ENCODE measurements around the gene ZSCAN5C.

The ZSCAN5C gene

DNA sequence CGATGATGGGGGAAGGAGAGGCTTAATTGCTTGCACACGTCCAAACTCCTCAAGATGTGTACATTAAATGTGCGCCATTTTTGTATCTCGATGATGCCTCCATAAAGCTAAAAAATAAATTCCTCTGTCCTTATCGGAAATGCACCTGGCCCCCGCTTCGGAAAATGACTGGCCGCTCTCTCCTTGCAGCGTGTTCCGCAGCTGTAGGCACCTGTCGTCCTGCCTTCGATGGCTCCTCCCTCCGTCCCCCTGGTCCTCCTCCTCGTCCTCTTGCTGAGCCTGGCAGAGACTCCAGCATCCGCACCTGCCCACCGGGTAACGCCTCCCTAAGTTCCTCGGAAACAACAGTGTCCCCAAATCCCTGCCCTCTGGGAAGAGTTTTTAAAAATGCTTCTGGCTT, 25.2 kb upstream of the ZSCAN5C start (continued):
- TF ChIP-seq, protein P1, sequence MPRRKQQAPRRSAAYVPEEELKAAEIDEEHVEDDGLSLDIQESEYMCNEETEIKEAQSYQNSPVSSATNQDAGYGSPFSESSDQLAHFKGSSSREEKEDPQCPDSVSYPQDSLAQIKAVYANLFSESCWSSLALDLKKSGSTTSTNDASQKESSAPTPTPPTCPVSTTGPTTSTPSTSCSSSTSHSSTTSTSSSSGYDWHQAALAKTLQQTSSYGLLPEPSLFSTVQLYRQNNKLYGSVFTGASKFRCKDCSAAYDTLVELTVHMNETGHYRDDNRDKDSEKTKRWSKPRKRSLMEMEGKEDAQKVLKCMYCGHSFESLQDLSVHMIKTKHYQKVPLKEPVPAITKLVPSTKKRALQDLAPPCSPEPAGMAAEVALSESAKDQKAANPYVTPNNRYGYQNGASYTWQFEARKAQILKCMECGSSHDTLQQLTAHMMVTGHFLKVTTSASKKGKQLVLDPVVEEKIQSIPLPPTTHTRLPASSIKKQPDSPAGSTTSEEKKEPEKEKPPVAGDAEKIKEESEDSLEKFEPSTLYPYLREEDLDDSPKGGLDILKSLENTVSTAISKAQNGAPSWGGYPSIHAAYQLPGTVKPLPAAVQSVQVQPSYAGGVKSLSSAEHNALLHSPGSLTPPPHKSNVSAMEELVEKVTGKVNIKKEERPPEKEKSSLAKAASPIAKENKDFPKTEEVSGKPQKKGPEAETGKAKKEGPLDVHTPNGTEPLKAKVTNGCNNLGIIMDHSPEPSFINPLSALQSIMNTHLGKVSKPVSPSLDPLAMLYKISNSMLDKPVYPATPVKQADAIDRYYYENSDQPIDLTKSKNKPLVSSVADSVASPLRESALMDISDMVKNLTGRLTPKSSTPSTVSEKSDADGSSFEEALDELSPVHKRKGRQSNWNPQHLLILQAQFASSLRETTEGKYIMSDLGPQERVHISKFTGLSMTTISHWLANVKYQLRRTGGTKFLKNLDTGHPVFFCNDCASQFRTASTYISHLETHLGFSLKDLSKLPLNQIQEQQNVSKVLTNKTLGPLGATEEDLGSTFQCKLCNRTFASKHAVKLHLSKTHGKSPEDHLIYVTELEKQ (tag by site-specific recombination; IDR thresholded peaks at IDR 0.05; ENCODE audit: borderline replicate concordance): no peak
- no peak for TF ChIP-seq ZNF433 (tag by site-specific recombination; IDR thresholded peaks at IDR 0.05; ENCODE audit: low read depth)
- no peak for TF ChIP-seq GFI1B (tag by site-specific recombination; IDR thresholded peaks at IDR 0.05)
- no peak for TF ChIP-seq ZNF544 (tag by site-specific recombination; IDR thresholded peaks at IDR 0.05)
- no peak for TF ChIP-seq ZNF747 (tag by site-specific recombination; IDR thresholded peaks at IDR 0.05)
- TF ChIP-seq ZNF174 (tag by site-specific recombination; IDR thresholded peaks at IDR 0.05): no peak

DNA sequence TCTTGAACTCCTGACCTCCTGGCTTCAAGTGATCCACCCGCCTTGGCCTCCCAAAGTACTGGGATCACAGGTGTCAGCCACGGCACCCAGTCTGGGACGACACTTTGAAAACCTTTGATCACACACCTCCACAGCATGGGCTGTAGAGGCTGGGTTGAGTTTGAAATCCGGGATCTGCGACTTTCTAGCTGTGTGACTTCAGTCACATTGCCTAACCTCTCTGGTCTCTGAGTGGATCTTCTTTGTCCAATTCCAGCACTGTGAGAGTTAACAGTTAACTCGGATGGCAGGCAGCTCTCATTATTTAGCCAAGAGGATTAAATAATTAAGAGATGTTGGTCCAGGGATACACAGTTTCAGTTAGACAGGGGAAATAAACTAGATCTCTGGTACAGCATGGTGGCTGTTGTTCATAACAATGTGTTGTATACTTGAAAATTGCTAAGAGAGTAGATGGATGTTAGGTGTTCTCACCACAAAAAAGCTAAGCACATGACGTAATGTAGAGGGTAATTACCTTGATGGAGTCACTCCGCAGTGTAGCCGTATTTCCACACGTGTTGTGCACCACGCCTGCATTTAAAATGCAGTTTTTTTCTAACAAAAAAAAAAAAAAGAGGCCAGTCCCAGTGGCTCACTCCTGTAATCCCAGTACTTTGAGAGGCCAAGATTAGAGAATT, 24.4 kb upstream of the ZSCAN5C start:
- POLR2A ChIA-PET: no interaction called here

More for the DNA sequence above, 24.4 kb upstream of the ZSCAN5C start:
- Histone ChIP-seq H3K36me3 (ENCODE audit: control insufficient read depth in 2 of 2, insufficient read depth in 1 of 2, low read length in 2 of 2) (no peaks in the 10 kb centered on the region), H3K4me3 (ENCODE audit: low read depth, low read length) (no peak overlapping the region), H3K4me1 (ENCODE audit: control insufficient read depth, insufficient read depth, low read length) (no peaks in the 10 kb centered on the region), H3K27ac (ENCODE audit: extremely low read depth, low read depth, low read length) (no peak overlapping the region), H3K9me3 (ENCODE audit: control insufficient read depth, insufficient read depth, low read depth, low read length) (no peaks in the 10 kb centered on the region)
- CTCF ChIA-PET: interaction anchor here (0.6 to 2.9 kb wide), 9 partner anchors 14 to 912 kb away, joined by 3 to 10 read pairs (median 4); no protein-coding TSS in a partner anchor
- TF ChIP-seq, protein P2, sequence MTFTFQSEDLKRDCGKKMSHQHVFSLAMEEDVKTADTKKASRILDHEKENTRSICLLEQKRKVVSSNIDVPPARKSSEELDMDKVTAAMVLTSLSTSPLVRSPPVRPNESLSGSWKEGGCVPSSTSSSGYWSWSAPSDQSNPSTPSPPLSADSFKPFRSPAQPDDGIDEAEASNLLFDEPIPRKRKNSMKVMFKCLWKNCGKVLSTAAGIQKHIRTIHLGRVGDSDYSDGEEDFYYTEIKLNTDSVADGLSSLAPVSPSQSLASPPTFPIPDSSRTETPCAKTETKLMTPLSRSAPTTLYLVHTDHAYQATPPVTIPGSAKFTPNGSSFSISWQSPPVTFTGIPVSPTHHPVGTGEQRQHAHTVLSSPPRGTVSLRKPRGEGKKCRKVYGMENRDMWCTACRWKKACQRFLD (tag by site-specific recombination; IDR thresholded peaks at IDR 0.05): no peak
- TF ChIP-seq ZNF624 (tag by site-specific recombination; IDR thresholded peaks at IDR 0.05) (no peak), ZBTB7A (tag by site-specific recombination; IDR thresholded peaks at IDR 0.05; ENCODE audit: low read depth) (no peak), ZNF510 (tag by site-specific recombination; IDR thresholded peaks at IDR 0.05; ENCODE audit: insufficient replicate concordance) (no peak), ZNF311 (tag by site-specific recombination; IDR thresholded peaks at IDR 0.05; ENCODE audit: borderline replicate concordance) (no peak), ZNF768 (tag by site-specific recombination; IDR thresholded peaks at IDR 0.05) (peak; percentile 62; the same call in 1 of the 2 replicates), ZNF660 (tag by site-specific recombination; IDR thresholded peaks at IDR 0.05) (0 out of 2 replicates have a peak, but pooled peaks have one; percentile 20), ZSCAN16 (tag by site-specific recombination; IDR thresholded peaks at IDR 0.05) (peak; percentile 61; the same call in 1 of the 2 replicates), ZNF791 (tag by site-specific recombination; IDR thresholded peaks at IDR 0.05) (no peak), ZNF623 (tag by site-specific recombination; IDR thresholded peaks at IDR 0.05) (no peak), ZNF211 (tag by site-specific recombination; IDR thresholded peaks at IDR 0.05; ENCODE audit: low read depth) (no peak), ZNF837 (tag by site-specific recombination; IDR thresholded peaks at IDR 0.05) (no peak), ZNF274 (IDR thresholded peaks at IDR 0.05; ENCODE audit: low read length) (no peak), ZNF274 (tag by site-specific recombination; IDR thresholded peaks at IDR 0.05; ENCODE audit: borderline replicate concordance) (no peak), ZBTB21 (tag by site-specific recombination; IDR thresholded peaks at IDR 0.05) (peak; percentile 64), ZNF112 (tag by site-specific recombination; IDR thresholded peaks at IDR 0.05) (no peak)
- TF ChIP-seq, protein P3, sequence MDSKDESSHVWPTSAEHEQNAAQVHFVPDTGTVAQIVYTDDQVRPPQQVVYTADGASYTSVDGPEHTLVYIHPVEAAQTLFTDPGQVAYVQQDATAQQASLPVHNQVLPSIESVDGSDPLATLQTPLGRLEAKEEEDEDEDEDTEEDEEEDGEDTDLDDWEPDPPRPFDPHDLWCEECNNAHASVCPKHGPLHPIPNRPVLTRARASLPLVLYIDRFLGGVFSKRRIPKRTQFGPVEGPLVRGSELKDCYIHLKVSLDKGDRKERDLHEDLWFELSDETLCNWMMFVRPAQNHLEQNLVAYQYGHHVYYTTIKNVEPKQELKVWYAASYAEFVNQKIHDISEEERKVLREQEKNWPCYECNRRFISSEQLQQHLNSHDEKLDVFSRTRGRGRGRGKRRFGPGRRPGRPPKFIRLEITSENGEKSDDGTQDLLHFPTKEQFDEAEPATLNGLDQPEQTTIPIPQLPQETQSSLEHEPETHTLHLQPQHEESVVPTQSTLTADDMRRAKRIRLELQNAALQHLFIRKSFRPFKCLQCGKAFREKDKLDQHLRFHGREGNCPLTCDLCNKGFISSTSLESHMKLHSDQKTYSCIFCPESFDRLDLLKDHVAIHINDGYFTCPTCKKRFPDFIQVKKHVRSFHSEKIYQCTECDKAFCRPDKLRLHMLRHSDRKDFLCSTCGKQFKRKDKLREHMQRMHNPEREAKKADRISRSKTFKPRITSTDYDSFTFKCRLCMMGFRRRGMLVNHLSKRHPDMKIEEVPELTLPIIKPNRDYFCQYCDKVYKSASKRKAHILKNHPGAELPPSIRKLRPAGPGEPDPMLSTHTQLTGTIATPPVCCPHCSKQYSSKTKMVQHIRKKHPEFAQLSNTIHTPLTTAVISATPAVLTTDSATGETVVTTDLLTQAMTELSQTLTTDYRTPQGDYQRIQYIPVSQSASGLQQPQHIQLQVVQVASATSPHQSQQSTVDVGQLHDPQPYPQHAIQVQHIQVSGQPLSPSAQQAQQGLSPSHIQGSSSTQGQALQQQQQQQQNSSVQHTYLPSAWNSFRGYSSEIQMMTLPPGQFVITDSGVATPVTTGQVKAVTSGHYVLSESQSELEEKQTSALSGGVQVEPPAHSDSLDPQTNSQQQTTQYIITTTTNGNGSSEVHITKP (tag by site-specific recombination; IDR thresholded peaks at IDR 0.05): no peak
- TF ChIP-seq, protein P4, sequence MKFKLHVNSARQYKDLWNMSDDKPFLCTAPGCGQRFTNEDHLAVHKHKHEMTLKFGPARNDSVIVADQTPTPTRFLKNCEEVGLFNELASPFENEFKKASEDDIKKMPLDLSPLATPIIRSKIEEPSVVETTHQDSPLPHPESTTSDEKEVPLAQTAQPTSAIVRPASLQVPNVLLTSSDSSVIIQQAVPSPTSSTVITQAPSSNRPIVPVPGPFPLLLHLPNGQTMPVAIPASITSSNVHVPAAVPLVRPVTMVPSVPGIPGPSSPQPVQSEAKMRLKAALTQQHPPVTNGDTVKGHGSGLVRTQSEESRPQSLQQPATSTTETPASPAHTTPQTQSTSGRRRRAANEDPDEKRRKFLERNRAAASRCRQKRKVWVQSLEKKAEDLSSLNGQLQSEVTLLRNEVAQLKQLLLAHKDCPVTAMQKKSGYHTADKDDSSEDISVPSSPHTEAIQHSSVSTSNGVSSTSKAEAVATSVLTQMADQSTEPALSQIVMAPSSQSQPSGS (tag by site-specific recombination; IDR thresholded peaks at IDR 0.05; ENCODE audit: low read depth): peak; percentile 52
- TF ChIP-seq, protein P5, sequence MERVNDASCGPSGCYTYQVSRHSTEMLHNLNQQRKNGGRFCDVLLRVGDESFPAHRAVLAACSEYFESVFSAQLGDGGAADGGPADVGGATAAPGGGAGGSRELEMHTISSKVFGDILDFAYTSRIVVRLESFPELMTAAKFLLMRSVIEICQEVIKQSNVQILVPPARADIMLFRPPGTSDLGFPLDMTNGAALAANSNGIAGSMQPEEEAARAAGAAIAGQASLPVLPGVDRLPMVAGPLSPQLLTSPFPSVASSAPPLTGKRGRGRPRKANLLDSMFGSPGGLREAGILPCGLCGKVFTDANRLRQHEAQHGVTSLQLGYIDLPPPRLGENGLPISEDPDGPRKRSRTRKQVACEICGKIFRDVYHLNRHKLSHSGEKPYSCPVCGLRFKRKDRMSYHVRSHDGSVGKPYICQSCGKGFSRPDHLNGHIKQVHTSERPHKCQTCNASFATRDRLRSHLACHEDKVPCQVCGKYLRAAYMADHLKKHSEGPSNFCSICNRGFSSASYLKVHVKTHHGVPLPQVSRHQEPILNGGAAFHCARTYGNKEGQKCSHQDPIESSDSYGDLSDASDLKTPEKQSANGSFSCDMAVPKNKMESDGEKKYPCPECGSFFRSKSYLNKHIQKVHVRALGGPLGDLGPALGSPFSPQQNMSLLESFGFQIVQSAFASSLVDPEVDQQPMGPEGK (tag by site-specific recombination; IDR thresholded peaks at IDR 0.05): no peak
